GM12872 (cell line): ENCODE data around the gene MED12L.
A peak's percentile ranks its signal among the peaks of the same experiment; 100 is the strongest.

Experiments
- TF ChIP-seq, protein P1 (sequence below): IDR thresholded peaks from 3 replicates; pipeline ENCODE4 v1.5.1; 2011; ENCODE audit warnings: low read depth, mild to moderate bottlenecking, low read length, moderate library complexity; ENCODE audit not compliant: insufficient read depth

Gene MED12L

DNA sequence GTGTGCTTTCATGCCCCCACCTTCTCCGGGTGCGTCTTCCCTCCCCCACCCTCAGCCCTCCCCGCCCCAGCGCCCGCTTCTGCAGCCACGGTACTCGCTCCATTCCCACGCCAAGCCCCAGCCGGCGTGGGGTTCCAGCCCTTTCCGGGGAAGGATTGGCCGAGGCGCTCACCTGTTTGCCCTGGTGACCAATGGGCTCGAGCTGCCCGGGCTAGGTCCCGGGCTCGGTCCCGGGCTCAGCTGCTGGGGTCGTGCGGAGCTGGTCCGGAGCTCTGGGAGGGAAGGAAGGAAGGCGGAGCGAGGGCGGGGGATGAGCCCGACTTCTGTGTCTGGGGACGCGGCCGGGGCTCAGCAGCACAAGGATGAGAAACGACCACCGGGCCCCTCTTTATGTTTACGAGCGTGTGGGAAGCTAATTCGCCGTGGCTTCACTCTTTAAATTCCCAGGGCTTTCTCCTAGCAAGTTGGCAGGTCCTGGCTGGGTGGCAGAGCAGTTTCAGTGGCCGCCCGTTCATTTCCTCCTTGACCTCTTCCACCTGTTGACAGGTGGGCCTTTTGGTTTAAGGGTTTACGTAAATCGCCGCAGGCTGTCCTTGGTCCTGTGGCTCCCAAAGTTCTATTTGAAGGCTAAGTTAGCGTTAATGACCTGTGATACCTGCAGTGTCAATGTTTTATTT, 375.4 kb downstream of the MED12L start, which contains the start of gene IGSF10:
Gene IGSF10, minus strand, starts transcription at position 288 of the 677 bp plus-strand sequence. CDS start 2,352 bp downstream, outside the sequence.
- TF ChIP-seq, protein P1, sequence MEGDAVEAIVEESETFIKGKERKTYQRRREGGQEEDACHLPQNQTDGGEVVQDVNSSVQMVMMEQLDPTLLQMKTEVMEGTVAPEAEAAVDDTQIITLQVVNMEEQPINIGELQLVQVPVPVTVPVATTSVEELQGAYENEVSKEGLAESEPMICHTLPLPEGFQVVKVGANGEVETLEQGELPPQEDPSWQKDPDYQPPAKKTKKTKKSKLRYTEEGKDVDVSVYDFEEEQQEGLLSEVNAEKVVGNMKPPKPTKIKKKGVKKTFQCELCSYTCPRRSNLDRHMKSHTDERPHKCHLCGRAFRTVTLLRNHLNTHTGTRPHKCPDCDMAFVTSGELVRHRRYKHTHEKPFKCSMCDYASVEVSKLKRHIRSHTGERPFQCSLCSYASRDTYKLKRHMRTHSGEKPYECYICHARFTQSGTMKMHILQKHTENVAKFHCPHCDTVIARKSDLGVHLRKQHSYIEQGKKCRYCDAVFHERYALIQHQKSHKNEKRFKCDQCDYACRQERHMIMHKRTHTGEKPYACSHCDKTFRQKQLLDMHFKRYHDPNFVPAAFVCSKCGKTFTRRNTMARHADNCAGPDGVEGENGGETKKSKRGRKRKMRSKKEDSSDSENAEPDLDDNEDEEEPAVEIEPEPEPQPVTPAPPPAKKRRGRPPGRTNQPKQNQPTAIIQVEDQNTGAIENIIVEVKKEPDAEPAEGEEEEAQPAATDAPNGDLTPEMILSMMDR, result no peak

DNA sequence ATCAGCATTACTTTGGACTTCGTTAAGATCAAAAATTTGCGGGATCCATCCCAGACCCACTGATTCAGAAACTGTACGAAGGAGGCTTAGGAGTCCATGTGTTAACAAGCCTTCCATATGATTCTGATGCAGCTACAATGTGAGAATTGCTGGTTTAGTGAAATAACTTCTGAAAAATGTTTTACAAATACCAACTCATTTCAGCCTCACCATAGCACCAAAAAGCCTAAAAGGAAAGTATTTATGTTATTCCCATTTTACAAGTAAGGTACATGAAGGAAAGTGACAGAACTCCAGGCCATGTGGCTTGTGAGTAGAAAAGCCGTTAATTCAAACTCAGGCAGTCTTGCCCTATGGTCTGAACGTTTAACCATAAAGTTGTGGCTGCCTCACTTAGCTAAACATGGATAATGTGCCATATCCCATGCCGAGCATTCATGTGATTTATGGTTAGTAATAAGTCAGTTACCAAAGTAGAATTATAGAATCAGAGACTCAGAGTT, 376.9 kb downstream of the MED12L start:
- TF ChIP-seq, protein P1, result no peak

DNA sequence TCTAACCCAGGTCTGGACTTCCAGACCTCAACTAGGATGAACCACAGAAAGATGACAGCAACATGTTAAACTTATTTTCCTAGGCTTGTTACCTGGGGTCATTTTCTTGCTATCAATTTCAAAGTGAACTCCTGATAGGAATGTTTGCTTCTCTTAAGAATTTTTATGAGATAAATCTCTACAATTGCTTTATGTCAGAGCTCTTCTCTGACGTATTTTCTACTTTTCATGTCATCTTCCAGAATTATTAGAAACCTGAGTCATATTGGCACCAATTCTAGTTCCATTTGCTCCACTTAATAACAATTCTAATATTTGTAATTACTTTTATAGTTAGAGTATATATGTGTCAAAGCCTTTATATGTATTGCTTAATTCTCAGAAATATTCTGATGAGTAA, 377.5 kb downstream of the MED12L start:
- TF ChIP-seq, protein P1, result no peak

DNA sequence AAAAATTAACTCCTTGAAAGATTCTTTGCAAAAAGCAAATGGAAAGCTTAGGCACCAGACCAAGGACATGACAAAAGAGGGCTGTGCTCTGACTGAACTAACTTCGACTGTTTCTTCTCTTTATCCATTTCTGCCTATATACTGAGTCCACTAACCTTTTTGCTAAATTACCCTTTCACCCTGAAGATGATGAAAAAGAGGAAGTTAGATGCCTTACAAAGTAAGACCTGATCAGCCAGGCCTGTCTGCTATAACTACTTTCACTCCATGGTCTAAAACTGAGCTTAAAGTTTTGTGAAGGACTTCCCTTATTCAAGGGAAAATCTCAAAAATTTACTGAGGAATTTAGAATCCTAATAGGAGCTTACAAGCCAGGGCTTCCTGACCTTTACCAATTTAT, 381.6 kb downstream of the MED12L start:
- TF ChIP-seq, protein P1, result no peak

DNA sequence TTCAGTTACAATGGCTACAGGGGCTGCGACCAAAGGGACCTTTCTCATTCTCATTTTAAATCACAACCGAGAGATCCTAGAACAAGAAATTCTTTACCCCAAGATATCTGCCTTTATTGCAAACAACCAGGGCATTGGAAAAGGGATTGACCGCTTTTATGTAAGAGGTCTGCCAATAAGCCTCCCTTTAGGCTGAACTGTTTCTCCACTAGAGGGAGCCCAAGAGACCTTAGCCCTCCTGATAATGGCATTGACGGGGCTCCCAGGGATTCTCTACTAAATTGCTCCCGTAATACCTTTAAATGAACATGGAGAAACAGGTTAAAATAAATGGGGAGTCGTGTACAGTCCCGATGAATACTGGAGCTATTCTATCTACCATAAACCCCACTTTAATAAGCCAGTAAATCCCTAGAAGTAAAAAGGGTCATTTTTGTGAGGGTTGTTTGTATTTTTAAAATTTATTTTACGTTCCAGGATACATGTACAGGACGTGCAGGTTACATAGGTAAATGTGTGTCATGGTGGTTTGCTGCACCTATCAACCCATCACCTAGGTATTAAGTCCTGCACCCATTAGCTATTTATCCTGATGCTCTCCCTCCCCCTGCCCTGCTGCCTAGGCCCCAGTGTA, 382.9 kb downstream of the MED12L start:
- TF ChIP-seq, protein P1, result peak; percentile 87

DNA sequence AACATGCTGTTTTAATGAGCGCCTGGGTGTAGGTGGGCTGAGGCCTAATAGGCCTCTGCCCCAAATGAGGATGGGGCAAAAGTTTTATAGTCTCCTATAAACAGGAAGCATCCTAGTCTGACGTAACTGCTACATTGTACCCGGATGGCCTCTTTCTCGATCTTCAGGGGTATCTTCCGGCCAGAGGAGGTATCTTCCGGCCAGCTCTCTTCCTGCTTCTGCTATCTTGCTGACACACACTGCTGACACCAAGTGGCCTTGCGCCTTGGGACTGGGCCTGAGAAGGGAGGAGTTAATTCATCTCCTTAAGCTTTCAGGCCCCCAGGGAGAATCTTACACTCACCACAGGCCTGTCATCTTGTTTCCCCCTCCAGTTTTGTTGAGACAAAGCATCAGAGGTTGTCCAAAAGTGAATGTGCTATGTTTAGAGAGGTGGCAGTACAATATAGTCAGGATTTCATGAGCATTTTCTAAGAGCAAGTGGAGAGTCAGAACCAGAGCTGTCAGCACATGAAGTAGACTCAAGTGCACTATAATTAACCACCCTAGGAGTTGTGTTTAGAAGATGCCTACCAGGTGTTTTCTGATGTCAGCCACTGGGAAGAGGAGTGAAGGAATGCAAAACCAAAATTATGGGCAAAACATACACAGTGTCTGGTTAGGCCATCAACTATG, 391.0 kb downstream of the MED12L start:
- TF ChIP-seq, protein P1, result no peak
